Measurements from ENCODE around the gene KIF5B. TPM values are rescaled to one million over a fixed set of nuclear protein-coding genes. Genes with fewer than 3 reads are reported as not detected.
A peak's percentile ranks its signal among the peaks of the same experiment; 100 is the strongest.

Gene KIF5B
- total RNA-seq, 1 experiment from 2014 or later, result 70.5 TPM

DNA sequence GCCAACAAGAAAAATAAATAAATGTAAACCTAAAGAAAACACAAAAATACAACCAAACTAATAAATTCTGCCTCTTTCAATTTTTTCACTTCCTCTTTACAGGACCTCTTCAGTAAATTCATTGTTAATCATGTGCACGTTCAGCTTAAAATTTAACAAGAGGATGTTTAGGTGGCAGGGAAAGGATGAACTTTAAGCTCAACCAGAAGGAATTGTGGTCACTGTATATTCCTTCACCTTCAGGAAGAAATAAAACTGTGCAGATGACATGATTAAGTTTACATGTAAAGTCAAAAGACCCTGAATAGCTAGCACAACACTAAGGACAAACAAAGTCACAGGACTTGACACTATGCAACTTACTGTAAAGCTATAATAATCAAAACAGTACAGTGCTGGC is 33.0 kb downstream of the KIF5B start:
- Histone ChIP-seq H3K56ac (ENCODE audit: insufficient read length, low read depth, low read length) (no peak overlapping the region), H4K20me1 (ENCODE audit: control insufficient read depth, insufficient read depth, insufficient read length) (no peaks in the 10 kb centered on the region), H3K79me1 (ENCODE audit: insufficient read depth, low read depth, low read length, poor library complexity, severe bottlenecking) (no peaks in the 10 kb centered on the region), H3K23ac (ENCODE audit: insufficient read length, low read depth, low read length) (no peak overlapping the region), H2BK12ac (ENCODE audit: insufficient read length, low read depth, low read length) (no peak overlapping the region), H2BK20ac (ENCODE audit: low read depth, low read length, poor library complexity, severe bottlenecking) (no peak overlapping the region), H3K4me1 (ENCODE audit: insufficient read depth, low read length) (no peaks in the 10 kb centered on the region), H3K9ac (ENCODE audit: extremely low read depth, insufficient read length, low read length) (no peak overlapping the region), H3K23me2 (ENCODE audit: insufficient read length, low read depth, low read length, poor library complexity, severe bottlenecking) (no peaks in the 10 kb centered on the region), H3K4me2 (ENCODE audit: insufficient read depth, insufficient read length, low read length) (no peak overlapping the region), H2AFZ (ENCODE audit: low read length) (no peak overlapping the region), H3K79me2 (ENCODE audit: insufficient read depth, low read length) (no peaks in the 10 kb centered on the region), H3K14ac (ENCODE audit: insufficient read depth, low read length) (no peak overlapping the region), H2BK5ac (ENCODE audit: insufficient read length, low read length) (no peak overlapping the region), H3K27ac (ENCODE audit: insufficient read length, low read depth, low read length) (no peak overlapping the region), H4K91ac (ENCODE audit: insufficient read length, low read depth, low read length) (no peak overlapping the region), H3K27me3 (ENCODE audit: insufficient read depth, low read length) (no peaks in the 10 kb centered on the region), H2AK5ac (ENCODE audit: insufficient read length, low read length) (no peak overlapping the region), H2BK120ac (ENCODE audit: low read depth, low read length, poor library complexity, severe bottlenecking) (no peak overlapping the region), H3K4ac (ENCODE audit: low read depth, low read length) (no peak overlapping the region), H3K18ac (ENCODE audit: insufficient read length, low read depth, low read length) (no peak overlapping the region), H4K5ac (ENCODE audit: insufficient read length, low read depth, low read length) (no peak overlapping the region), H4K8ac (replicated peaks; ENCODE audit: insufficient read length, low read depth, low read length) (no peak overlapping the region), H3K9me3 (ENCODE audit: control insufficient read depth, low read depth, low read length) (no peaks in the 10 kb centered on the region), H2BK15ac (ENCODE audit: low read depth, low read length) (no peak overlapping the region), H3T11ph (ENCODE audit: low read length) (no peak overlapping the region)
- peak overlapping the region in 1 of 3 experiments; percentile 51; a peak in 2 of 7 replicates for H3K27ac Mint-ChIP-seq
- H3K4me3 Mint-ChIP-seq, result no peak overlapping the region
- H3K36me3 Mint-ChIP-seq (ENCODE audit: insufficient read depth in 1 of 3, low read depth in 3 of 3), result peaks cover 55 to 80% (median 79%) of the 10 kb centered on the region in 3 experiments; a peak in 6 of 7 replicates
- H3K27me3 Mint-ChIP-seq (ENCODE audit: low read depth), result no peaks in the 10 kb centered on the region
- no peaks in the 10 kb centered on the region for H3K9me3 Mint-ChIP-seq
- TF ChIP-seq, protein P1, sequence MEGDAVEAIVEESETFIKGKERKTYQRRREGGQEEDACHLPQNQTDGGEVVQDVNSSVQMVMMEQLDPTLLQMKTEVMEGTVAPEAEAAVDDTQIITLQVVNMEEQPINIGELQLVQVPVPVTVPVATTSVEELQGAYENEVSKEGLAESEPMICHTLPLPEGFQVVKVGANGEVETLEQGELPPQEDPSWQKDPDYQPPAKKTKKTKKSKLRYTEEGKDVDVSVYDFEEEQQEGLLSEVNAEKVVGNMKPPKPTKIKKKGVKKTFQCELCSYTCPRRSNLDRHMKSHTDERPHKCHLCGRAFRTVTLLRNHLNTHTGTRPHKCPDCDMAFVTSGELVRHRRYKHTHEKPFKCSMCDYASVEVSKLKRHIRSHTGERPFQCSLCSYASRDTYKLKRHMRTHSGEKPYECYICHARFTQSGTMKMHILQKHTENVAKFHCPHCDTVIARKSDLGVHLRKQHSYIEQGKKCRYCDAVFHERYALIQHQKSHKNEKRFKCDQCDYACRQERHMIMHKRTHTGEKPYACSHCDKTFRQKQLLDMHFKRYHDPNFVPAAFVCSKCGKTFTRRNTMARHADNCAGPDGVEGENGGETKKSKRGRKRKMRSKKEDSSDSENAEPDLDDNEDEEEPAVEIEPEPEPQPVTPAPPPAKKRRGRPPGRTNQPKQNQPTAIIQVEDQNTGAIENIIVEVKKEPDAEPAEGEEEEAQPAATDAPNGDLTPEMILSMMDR (conservative IDR thresholded peaks at IDR 0.05), result no peak
- DNase-seq, result no peak
- H3K4me1 Mint-ChIP-seq, result no peaks in the 10 kb centered on the region
- no CpG with 5 or more reads among the region's 1 CpG for WGBS (ENCODE audit: extremely low coverage, insufficient read length, low lambda C conversion rate)

Data from H9 (cell line).